ENCODE measurements around the gene HOMER3. TPM values are rescaled to one million over a fixed set of nuclear protein-coding genes. Genes with fewer than 3 reads are reported as not detected.

Gene HOMER3
- total RNA-seq, 1 experiment from 2014 or later = 23.9 TPM

DNA sequence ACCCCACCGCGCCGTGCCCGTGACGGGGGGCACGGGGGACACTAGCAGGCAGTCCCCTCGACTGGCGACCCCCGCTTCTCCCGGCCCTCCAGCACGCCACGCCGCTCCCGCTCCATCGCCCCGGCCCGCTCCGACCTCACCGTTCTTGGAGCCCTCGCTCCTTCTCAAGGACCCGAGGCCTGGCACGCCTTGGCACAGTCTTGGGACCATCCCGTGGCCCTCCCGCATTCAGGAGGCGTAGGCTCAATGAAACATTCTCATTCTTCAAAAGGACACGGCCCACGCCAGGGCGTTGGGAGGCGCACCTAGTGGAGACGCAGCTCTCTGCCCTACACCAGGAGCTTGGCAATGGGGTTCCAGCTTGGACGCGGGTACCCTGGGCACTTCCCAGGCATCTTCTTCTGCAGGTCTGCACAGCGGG lies 44.6 kb downstream of the HOMER3 start:
- no peak overlapping the region for H3K27ac ChIP-seq
- H3K4me1 ChIP-seq = peaks cover 17% of the 10 kb centered on the region
- peaks cover 4% of the 10 kb centered on the region; the same call in 1 of the 2 replicates for H3K36me3 ChIP-seq
- no peaks in the 10 kb centered on the region for H3K27me3 ChIP-seq
- H3K9me3 ChIP-seq (replicated peaks) = no peaks in the 10 kb centered on the region
- DNase-seq = no peak
- H3K4me3 ChIP-seq = no peak overlapping the region

DNA sequence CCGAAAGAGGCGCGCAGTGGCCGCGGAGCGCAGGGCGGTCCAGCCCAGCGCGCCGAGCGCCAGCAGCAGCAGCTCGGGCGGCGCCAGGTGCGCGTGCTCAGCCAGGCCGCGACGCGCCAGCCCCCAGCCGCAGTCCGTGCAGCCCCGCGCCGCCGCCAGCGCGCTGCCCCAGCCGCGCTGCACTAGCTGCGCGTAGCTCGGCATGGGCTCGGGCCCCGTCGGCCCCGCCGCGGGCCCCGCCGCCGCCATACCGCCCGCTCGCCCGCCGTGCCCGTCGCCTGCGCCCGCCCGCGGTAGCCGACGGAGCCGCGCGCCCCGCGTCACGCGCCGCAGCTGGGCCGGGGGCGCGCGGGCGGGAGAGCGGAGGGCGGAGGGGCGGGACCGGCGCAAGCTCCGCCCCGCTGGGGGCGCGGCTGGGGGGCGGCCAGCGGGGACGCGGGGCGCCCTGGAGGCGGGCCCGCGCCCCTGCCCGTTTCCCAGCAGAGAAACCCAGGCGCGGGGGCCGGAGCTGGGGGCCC lies 45.1 kb downstream of the HOMER3 start, which contains the start of gene CERS1:
Gene CERS1 (minus strand): TSS at position 335 of the 518 bp plus-strand sequence. CDS start 86 bp downstream, at position 249.
- Histone ChIP-seq H3K4me3 (peak within 1 kb of the TSS; percentile 64), H3K4me1 (peaks cover 17% of the 10 kb centered on the region), H3K36me3 (no peaks in the 10 kb centered on the region), H3K9me3 (replicated peaks) (no peaks in the 10 kb centered on the region), H3K27me3 (no peaks in the 10 kb centered on the region), H3K27ac (no peak within 1 kb of the TSS)
- peak in 1 of 2 experiments; percentile 53 for DNase-seq

DNA sequence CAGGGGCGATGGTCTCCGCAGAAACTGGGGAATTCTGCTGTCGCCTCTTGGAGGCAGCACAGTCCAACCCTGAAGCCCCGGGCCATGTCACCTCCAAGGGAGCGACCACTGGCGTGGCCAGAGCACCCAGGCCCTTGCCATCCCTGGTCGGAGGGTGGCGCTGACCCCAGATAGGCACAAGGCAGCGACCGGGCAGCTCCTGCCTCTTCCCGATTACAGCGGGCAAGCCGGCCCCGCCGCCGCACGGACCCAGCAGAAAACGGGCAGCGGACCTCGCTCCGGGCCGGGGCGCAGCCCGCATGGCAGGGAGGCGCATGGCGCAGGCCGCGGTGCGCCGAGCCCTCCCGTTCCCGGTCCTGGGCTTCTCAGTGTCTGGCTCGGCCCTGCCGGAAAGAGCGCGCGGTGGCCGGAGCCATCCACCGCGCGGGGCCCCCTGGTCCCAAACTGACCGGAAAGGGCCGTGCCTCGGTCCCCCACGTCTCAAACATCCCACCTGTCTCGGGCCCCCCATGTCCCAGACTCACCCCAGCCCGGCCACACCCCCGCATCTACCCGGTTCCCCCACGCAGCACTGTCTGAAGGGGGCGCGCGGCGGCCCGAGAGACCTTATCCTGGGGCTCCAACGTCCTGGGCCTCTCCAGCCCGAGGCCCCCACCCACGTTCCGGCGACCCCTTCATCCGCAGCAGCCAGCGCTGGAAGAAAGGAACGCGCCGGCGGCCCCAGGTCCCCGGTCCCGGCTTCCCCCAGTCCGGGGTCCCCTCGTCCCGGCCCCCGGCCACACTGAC lies 45.8 kb downstream of the HOMER3 start:
- DNase-seq = peak; percentile 62 to 68
- Histone ChIP-seq H3K9me3 (replicated peaks) (no peaks in the 10 kb centered on the region), H3K4me3 (peak overlapping the region; percentile 64), H3K36me3 (no peaks in the 10 kb centered on the region), H3K27me3 (no peaks in the 10 kb centered on the region), H3K4me1 (peaks cover 17% of the 10 kb centered on the region), H3K27ac (no peak overlapping the region)

DNA sequence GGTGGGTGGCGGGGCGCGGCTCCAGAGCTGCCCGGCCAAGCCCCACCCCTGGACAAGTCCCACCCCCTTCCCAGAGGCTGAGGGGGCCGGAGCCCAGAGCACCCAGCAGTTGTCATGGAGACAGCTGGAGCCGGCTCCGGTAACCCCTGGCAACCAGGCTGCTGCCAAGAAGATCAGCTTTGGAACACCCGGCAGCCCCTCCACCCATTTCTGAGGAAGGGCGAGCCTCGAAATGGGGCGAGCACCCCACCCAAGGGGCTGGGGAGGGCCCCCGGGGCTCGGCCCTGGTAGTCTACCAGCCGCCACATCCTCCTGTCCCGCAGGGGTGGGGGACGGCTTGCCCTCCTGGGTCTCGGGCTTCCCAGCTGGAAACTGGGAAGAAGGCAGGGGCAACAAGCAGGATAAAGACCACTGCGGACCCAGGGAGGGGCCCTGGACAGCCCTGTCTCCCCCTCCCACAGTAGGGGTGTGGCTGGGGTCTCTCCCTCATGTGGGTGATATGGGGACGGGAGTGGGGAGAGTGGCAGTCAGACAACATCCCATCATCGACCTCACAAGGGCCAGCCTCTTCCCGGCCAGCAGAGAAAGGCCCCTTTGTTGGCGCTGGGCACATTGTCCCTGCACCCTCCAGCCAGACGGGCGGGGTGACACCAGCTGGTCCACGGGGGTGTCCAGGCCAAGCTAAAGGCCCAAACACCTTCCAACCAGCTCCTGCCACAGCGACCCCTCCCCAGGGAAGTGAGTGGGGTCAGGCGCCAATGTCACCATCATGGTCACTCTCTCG lies 46.6 kb downstream of the HOMER3 start:
- H3K4me3 ChIP-seq = peak overlapping the region; percentile 64
- peak; percentile 88 to 90 for DNase-seq
- no peak overlapping the region for H3K27ac ChIP-seq
- no peaks in the 10 kb centered on the region for H3K9me3 ChIP-seq (replicated peaks)
- no peaks in the 10 kb centered on the region for H3K27me3 ChIP-seq
- H3K36me3 ChIP-seq = no peaks in the 10 kb centered on the region
- H3K4me1 ChIP-seq = peaks cover 17% of the 10 kb centered on the region

DNA sequence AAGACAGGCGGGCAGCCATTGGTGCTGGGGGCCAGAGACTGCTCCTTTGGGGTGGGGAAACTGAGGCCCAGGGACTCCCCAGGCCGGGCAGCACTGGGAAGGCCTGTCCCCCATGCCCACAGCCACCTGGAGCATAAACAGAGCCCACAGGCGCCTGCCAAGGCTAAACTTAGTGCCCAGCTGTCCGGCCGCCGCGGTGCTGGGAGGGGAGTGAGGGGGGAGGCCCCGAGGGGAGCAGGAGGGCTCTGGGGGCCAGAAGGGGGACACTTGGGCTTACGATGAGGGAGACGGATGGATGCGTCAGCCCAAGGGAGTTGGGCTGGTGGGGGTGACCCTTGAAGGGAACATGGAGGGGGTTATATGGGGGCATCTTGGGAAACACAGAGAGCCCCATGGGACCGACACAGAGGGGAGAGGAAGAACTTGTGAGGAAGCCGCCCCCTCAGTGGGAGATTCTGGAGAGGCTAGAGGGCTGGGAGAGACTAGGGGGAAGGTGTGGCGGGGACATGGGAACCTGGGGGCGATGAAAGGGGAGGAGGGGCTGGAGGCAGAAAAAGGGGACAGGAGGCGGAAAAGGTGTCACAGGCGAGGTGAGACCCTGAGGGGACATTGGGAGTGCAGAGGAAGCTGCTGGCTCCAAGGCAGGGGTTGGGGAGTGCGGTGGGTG lies 47.3 kb downstream of the HOMER3 start:
- no peaks in the 10 kb centered on the region for H3K9me3 ChIP-seq (replicated peaks)
- no peak overlapping the region for H3K27ac ChIP-seq
- no peaks in the 10 kb centered on the region for H3K27me3 ChIP-seq
- H3K36me3 ChIP-seq = no peaks in the 10 kb centered on the region
- peak overlapping the region; percentile 7; the same call in 1 of the 2 replicates for H3K4me3 ChIP-seq
- peak in 1 of 2 experiments; percentile 27 for DNase-seq
- H3K4me1 ChIP-seq = peaks cover 17% of the 10 kb centered on the region

DNA sequence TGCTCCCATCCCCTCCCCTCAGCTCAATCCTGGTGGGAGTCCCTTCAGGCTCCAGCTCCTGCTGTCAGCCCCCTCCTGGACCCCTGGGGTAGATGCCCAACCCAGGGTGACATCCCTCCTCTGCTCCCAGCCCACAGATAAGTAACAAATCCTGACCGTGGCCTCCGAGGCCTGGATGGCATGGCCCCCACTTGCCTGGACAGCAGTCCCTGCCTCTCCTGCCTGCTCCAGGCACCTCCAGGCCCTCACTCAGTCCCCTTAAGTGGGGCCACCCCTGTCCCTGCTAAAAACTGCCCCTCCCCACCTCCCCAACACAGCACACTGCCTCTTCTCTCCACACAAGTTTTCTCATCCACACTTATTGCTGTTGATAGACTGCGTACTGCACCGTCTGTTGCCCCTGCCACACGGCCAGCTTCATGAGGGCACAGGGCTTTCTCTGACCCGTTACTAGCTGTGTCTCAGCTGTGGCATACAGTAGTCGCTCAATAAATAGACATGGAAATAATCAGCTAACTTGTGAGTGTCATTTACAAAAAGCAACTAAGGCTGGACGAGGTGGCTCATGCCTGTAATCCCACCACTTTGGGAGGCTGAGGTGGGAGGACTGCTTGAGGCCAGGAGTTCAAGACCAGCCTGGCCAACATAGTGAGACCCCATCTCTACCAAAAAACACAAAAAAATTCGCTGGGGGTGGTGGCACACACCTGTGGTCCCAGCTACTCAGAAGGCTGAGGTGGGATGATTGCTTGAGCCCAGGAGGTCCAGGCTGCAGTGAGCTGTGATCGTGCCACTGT lies 50.9 kb downstream of the HOMER3 start:
- no peak overlapping the region for H3K4me3 ChIP-seq
- H3K9me3 ChIP-seq (replicated peaks) = no peaks in the 10 kb centered on the region
- DNase-seq = no peak
- H3K27me3 ChIP-seq = no peaks in the 10 kb centered on the region
- no peak overlapping the region for H3K27ac ChIP-seq
- no peaks in the 10 kb centered on the region for H3K36me3 ChIP-seq
- H3K4me1 ChIP-seq = peaks cover 12% of the 10 kb centered on the region

DNA sequence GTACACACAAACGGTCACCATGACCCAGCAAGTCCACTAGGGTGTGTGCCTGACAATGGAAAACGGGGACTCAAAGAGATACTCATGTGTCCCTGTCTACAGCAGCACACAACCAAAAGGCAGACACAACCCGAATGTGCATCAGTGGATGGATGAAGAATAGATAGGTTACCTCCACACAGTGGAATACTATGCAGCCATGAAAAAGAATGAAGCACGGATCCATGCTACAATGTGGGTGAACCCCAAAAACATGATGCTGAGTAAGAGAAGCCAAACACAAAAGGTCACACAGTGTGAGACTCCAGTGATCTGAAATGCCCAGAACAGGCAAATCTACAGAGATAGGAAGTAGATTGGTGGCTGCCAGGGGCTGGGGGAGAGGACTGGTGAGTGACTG lies 54.0 kb downstream of the HOMER3 start:
- H3K27me3 ChIP-seq = no peaks in the 10 kb centered on the region
- no peaks in the 10 kb centered on the region for H3K36me3 ChIP-seq
- no peak for DNase-seq
- H3K4me3 ChIP-seq = no peak overlapping the region
- no peaks in the 10 kb centered on the region for H3K9me3 ChIP-seq (replicated peaks)
- H3K27ac ChIP-seq = no peak overlapping the region
- no peaks in the 10 kb centered on the region for H3K4me1 ChIP-seq

DNA sequence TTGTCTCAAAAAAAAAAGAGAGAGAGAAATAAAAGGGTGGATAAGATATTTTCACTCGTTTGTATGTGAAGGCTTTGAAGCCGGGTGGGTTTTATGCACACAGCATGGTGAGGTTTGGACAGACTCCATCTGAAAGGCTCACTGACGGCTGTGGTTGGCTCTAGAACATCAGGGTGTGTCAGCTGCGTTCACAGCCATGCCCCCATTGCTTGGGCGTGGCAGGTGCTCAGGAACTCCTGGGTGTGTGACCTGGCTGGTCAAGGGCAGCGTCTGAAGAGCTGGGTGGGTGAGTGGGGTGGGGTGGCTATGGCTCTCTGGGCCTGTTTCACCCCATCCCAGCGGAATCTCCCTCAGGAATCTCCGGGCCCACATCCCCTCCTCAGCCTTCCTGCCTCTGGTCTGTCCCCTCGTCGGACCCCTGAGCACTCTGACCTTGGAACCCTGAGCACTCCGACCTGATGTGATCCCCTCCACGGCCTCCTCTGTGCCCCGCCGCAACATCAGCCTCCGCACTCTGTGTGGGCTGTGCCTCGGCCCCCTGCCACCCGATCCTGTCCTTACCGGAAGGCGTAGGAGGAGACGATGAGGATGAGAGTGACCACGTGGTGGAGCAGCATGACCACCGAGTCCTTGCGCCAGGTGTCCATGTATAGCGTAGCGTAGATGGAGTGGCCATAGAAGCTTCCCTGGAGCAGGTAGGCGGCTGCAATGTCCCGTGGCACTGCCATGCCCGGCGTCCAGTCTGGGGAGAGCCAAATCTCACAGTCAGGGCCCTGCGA lies 57.3 kb downstream of the HOMER3 start:
- Histone ChIP-seq H3K4me1 (no peaks in the 10 kb centered on the region), H3K9me3 (replicated peaks) (no peaks in the 10 kb centered on the region), H3K4me3 (no peak overlapping the region), H3K36me3 (no peaks in the 10 kb centered on the region), H3K27me3 (no peaks in the 10 kb centered on the region), H3K27ac (no peak overlapping the region)
- no peak for DNase-seq

DNA sequence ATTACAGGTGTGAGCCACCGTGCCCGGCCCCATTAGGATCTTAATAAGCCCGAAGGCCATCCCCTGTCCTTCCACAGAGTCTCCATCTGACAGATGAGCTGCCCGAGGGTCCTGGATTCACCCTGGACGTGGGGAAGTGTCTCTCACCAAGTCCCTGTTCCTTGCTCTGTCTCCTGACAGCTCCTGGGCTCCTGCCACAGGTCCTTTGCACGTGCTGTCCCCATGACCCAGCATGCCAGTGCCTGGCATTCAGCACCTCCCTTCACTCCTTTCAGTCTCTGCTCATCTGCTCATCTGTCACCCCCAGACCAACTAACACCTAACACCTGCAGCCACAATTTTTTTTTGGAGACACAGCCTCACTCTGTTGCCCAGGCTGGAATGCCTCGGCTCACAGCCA lies 59.5 kb downstream of the HOMER3 start:
- H3K27ac ChIP-seq = no peak overlapping the region

DNA sequence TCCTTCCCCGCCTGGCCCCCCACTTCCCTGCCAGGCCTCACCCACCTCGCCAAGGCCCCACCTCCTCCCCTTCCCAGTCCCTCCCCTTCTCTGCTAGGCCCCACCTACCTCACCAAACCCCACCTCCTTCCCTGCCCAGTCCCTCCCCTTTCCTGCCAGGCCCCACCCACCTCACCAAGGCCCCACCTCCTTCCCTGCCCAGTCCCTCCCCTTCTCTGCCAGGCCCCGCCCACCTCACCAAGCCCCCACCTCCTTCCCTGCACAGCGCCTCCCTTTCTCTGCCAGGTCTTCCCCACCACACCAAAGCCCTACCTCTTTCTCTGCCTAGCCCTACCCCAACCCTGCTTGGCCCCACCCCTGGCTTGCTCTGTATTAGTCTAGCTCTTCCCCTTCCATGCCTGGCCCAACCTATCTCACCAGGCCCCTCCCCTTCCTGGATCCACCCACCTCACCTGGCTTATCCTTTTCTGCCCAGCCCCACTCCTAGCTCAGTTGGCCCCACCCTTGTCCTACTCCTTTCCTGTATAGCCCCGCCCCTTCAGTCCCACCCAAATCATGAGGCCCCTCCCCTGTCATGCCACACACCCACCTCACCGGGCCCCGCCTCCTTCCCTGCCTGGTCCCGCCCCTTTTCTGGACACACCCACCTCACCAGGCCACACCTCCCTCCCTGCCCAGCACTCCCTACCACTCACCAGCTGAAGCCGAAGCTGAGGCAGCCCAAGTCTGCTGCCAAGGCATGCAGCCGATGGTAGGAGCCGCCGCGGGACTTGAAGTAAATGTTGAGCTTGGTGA lies 61.2 kb downstream of the HOMER3 start:
- H3K9me3 ChIP-seq (replicated peaks) = no peaks in the 10 kb centered on the region; the same call in 1 of the 2 replicates
- no peak overlapping the region for H3K4me3 ChIP-seq
- H3K36me3 ChIP-seq = no peaks in the 10 kb centered on the region
- peak; percentile 54 to 58 for DNase-seq
- no peaks in the 10 kb centered on the region for H3K4me1 ChIP-seq
- H3K27me3 ChIP-seq = no peaks in the 10 kb centered on the region
- H3K27ac ChIP-seq = no peak overlapping the region

More for the DNA sequence above, 59.5 kb downstream of the HOMER3 start:
- no peaks in the 10 kb centered on the region for H3K36me3 ChIP-seq
- DNase-seq = no peak
- no peaks in the 10 kb centered on the region for H3K27me3 ChIP-seq
- H3K4me1 ChIP-seq = no peaks in the 10 kb centered on the region
- no peak overlapping the region for H3K4me3 ChIP-seq
- H3K9me3 ChIP-seq (replicated peaks) = no peaks in the 10 kb centered on the region; the same call in 1 of the 2 replicates

All from SJCRH30 (cell line).